Measurements from ENCODE around the gene PCDHB9.
"Not testable (repeated sequence)": the region's sequence is repeated elsewhere in the genome, so short reads cannot be mapped to it uniquely, and the experiment has no call there.

Gene PCDHB9

GRCh38 chr5:141188682-141189081 lies 1.7 kb downstream of the PCDHB9 start:
- not testable (repeated sequence) for DNase-seq (ENCODE audit: low read depth in 2 of 2)

- DNase-seq (ENCODE audit: low read depth in 2 of 2), result not testable (repeated sequence)
These were observed 2.2 kb downstream of the PCDHB9 start for GRCh38 chr5:141189131-141189530.

GRCh38 chr5:141192110-141192725 lies 5.3 kb downstream of the PCDHB9 start, which contains the start of gene PCDHB10:
TSS of gene PCDHB10 (plus strand) at chr5:141192353. CDS start at chr5:141192553, 200 bp downstream.
- peak in 1 of 2 donors; percentile 12 for DNase-seq (ENCODE audit: low read depth in 2 of 2)

- DNase-seq (ENCODE audit: low read depth in 2 of 2), result not testable (repeated sequence)
These were observed 7.4 kb downstream of the PCDHB9 start for GRCh38 chr5:141194332-141194731.

- no peak for DNase-seq (ENCODE audit: low read depth in 2 of 2)
These were observed 9.4 kb downstream of the PCDHB9 start for GRCh38 chr5:141196363-141196762.

GRCh38 chr5:141199359-141200235 lies 12.6 kb downstream of the PCDHB9 start, which contains the start of gene PCDHB11:
TSS of gene PCDHB11 (plus strand) at chr5:141199627. CDS start at chr5:141199775, 148 bp downstream.
- DNase-seq (ENCODE audit: low read depth in 2 of 2), result no peak

- DNase-seq (ENCODE audit: low read depth in 2 of 2), result not testable (repeated sequence)
These were observed 14.2 kb downstream of the PCDHB9 start for GRCh38 chr5:141201126-141201525.

- DNase-seq (ENCODE audit: low read depth in 2 of 2), result not testable (repeated sequence)
These were observed 14.7 kb downstream of the PCDHB9 start for GRCh38 chr5:141201646-141202045.

- no peak for DNase-seq (ENCODE audit: low read depth in 2 of 2)
These were observed 21.5 kb downstream of the PCDHB9 start, which contains the start of gene PCDHB12 for GRCh38 chr5:141208478-141208877. TSS of gene PCDHB12 (plus strand) at chr5:141208719. CDS start at chr5:141208908, 189 bp downstream.

- DNase-seq (ENCODE audit: low read depth in 2 of 2), result not testable (repeated sequence)
These were observed 23.3 kb downstream of the PCDHB9 start for GRCh38 chr5:141210281-141210680.

GRCh38 chr5:141210849-141211248 lies 23.9 kb downstream of the PCDHB9 start:
- DNase-seq (ENCODE audit: low read depth in 2 of 2), result not testable (repeated sequence)

- DNase-seq (ENCODE audit: low read depth in 2 of 2), result peak in 1 of 2 donors; percentile 5
These were observed 26.8 kb downstream of the PCDHB9 start, which contains the start of gene PCDHB13 for GRCh38 chr5:141213656-141214339. TSS of gene PCDHB13 (plus strand) at chr5:141213919. CDS start at chr5:141214124, 205 bp downstream.

- DNase-seq (ENCODE audit: low read depth in 2 of 2), result not testable (repeated sequence)
These were observed 27.6 kb downstream of the PCDHB9 start for GRCh38 chr5:141214583-141214982.

- not testable (repeated sequence) for DNase-seq (ENCODE audit: low read depth in 2 of 2)
These were observed 28.5 kb downstream of the PCDHB9 start for GRCh38 chr5:141215504-141215903.

GRCh38 chr5:141216035-141216434 lies 29.1 kb downstream of the PCDHB9 start:
- not testable (repeated sequence) for DNase-seq (ENCODE audit: low read depth in 2 of 2)

- no peak for DNase-seq (ENCODE audit: low read depth in 2 of 2)
These were observed 36.3 kb downstream of the PCDHB9 start, which contains the start of gene PCDHB14 for GRCh38 chr5:141223112-141223783. TSS of gene PCDHB14 (plus strand) at chr5:141223343. CDS start at chr5:141223506, 163 bp downstream.

- not testable (repeated sequence) for DNase-seq (ENCODE audit: low read depth in 2 of 2)
These were observed 37.9 kb downstream of the PCDHB9 start for GRCh38 chr5:141224844-141225243.

- DNase-seq (ENCODE audit: low read depth in 2 of 2), result not testable (repeated sequence)
These were observed 38.5 kb downstream of the PCDHB9 start for GRCh38 chr5:141225421-141225820.

GRCh38 chr5:141234109-141234667 lies 47.2 kb downstream of the PCDHB9 start:
- no peak for DNase-seq (ENCODE audit: low read depth in 2 of 2)

GRCh38 chr5:141235922-141236321 lies 49.0 kb downstream of the PCDHB9 start:
- not testable (repeated sequence) for DNase-seq (ENCODE audit: low read depth in 2 of 2)

Data from stimulated activated CD4-positive, alpha-beta T cell treated with anti-CD3 and anti-CD28 coated beads, Interleukin-1b, Interleukin-23, amount 100 ng/mL, for 4 hours (primary cell).